Esophagus muscularis mucosa (tissue), 4 donors: ENCODE measurements around the gene DIP2C. TPM values are rescaled to one million over a fixed set of nuclear protein-coding genes. Genes with fewer than 3 reads are reported as not detected.

ENCODE experiments used
- DNase-seq: peaks from one replicate; pipeline ENCODE4 v3.0.0-alpha.2; 2017; ENCODE audit errors: extremely low spot score
- H3K27ac ChIP-seq, 4 donors: fragments of 200-600 bp; sonication (generic); replicated peaks in 1 of 4; 1 replicate in 3 of 4; 2 replicates in 1 of 4; pipeline ENCODE4 v1.5.1; 2016 to 2019; ENCODE audit warnings: mild to moderate bottlenecking in 1 of 4
- H3K27me3 ChIP-seq, 4 donors: fragments of 200-600 bp; sonication (generic); one replicate each; pipeline versions ENCODE4 v1.5.1 to v1.6.0; 2016 to 2019
- H3K36me3 ChIP-seq, 4 donors: fragments of 200-600 bp; sonication (generic); one replicate each; pipeline ENCODE4 v1.5.1; 2016 to 2019
- H3K4me1 ChIP-seq, 4 donors: fragments of 200-600 bp; sonication (generic); one replicate each; pipeline ENCODE4 v1.5.1; 2016 to 2019
- H3K4me3 ChIP-seq, 4 donors: fragments of 200-600 bp; sonication (generic); 1 replicate in 2 of 4; 2 replicates in 2 of 4; pipeline ENCODE4 v1.5.1; 2016 to 2019; ENCODE audit warnings: mild to moderate bottlenecking in 4 of 4, moderate library complexity in 1 of 4
- H3K9me3 ChIP-seq, 4 donors: fragments of 200-600 bp; sonication (generic); 1 replicate in 3 of 4; 2 replicates in 1 of 4; pipeline ENCODE4 v1.5.1; 2016 to 2019
- EP300 ChIP-seq: sonication (generic); formaldehyde crosslinking; IDR thresholded peaks from one replicate; pipeline ENCODE4 v1.6.1; 2017; ENCODE audit warnings: antibody characterized with exemption
- POLR2A ChIP-seq: fragments of 450-650 bp; IDR thresholded peaks from one replicate; pipeline ENCODE4 v1.6.1; 2017; ENCODE audit warnings: antibody characterized with exemption, moderate library complexity, mild to moderate bottlenecking, low read depth
- POLR2AphosphoS5 ChIP-seq, 2 donors: sonication (generic); formaldehyde crosslinking; IDR thresholded peaks; one replicate each; pipeline ENCODE4 v1.6.1; 2017; ENCODE audit warnings: antibody characterized with exemption in 2 of 2
- WGBS: methylation state at CpG from one replicate; pipeline ENCODE4 v1.1.5; 2018; 5-methylcytosine and 5-hydroxymethylcytosine counted together
- intact Hi-C: fragments of 100-400 bp; cut with DNase I; formaldehyde crosslinking; loops from one replicate; pipeline ENCODE4 v1.15.1; 2023
- total RNA-seq, 4 donors: library from RNA; depleted of rRNA; stranded (reverse); fragments of >200 nt; gene quantifications; one replicate each; pipeline versions ENCODE4 v1.1.0 to v1.2.1, GENCODE V29; 2016
- TF ChIP-seq, protein P1 (sequence below), 3 experiments: fragments of 200-600 bp in 2 of 3; fragments of 450-650 bp in 1 of 3; sonication (generic) in 2 of 3; IDR thresholded peaks; one replicate each; pipeline ENCODE4 v1.5.1; 2017 to 2019; ENCODE audit warnings: antibody characterized with exemption in 3 of 3, mild to moderate bottlenecking in 2 of 3, moderate library complexity in 1 of 3

The DIP2C gene
- total RNA-seq, 4 donors from 2014 or later, result 38.6 to 66.4 (median 55.7) TPM

- Histone ChIP-seq H3K27ac (no peak overlapping the region), H3K4me3 (no peak overlapping the region), H3K36me3 (no peaks in the 10 kb centered on the region), H3K27me3 (no peaks in the 10 kb centered on the region), H3K9me3 (no peaks in the 10 kb centered on the region), H3K4me1 (peaks cover 8 to 65% (median 43%) of the 10 kb centered on the region in 4 donors)
- intact Hi-C loops, result no loop called here
- WGBS, result 95% methylated on average over 21 of the region's 21 CpGs
- DNase-seq, result no peak
- TF ChIP-seq, protein P1, sequence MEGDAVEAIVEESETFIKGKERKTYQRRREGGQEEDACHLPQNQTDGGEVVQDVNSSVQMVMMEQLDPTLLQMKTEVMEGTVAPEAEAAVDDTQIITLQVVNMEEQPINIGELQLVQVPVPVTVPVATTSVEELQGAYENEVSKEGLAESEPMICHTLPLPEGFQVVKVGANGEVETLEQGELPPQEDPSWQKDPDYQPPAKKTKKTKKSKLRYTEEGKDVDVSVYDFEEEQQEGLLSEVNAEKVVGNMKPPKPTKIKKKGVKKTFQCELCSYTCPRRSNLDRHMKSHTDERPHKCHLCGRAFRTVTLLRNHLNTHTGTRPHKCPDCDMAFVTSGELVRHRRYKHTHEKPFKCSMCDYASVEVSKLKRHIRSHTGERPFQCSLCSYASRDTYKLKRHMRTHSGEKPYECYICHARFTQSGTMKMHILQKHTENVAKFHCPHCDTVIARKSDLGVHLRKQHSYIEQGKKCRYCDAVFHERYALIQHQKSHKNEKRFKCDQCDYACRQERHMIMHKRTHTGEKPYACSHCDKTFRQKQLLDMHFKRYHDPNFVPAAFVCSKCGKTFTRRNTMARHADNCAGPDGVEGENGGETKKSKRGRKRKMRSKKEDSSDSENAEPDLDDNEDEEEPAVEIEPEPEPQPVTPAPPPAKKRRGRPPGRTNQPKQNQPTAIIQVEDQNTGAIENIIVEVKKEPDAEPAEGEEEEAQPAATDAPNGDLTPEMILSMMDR (IDR thresholded peaks at IDR 0.05), result no peak
- TF ChIP-seq POLR2A (no peak), EP300 (no peak), POLR2AphosphoS5 (IDR thresholded peaks at IDR 0.05) (no peak)
Measured at GRCh38 chr10:526651-527312, 162.7 kb downstream of the DIP2C start.

DNA sequence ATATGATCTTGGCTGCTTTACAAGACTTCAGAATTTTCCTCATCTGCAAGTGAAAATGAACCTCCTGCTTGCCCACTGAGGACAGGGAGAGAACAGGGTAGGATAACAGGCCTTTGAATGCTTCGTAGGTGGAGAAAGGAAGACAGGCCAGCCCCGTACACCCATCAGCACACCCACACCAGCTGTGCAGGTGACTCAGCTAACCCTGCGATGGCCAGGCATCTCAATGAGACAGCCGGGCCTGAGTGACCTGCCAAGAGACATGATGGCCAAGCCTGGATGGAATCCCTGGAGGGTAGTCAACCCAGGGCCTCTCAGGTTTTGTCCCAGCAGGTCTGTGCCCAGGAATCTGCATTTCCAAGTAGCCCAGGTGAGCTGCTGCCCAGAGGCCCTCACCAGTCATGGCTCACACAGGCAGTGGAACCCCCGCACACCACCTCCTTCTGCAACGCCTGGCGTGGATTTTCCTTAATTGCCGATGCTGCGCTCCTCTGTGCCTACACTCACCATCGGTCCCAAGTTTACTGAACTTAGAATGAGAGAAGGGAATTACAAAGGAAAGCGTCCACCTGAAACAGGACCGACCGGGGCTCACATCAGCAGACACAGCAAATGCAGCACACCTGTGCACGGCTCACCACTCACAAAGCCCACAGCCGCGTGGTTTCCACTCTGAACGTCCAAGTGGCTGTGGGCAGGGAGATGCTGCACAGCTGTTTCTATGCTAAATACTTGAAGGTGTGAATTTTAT, 163.7 kb downstream of the DIP2C start:
- Histone ChIP-seq H3K9me3 (no peaks in the 10 kb centered on the region), H3K27me3 (no peaks in the 10 kb centered on the region), H3K27ac (no peak overlapping the region), H3K4me3 (no peak overlapping the region), H3K4me1 (peaks cover 8 to 70% (median 52%) of the 10 kb centered on the region in 4 donors), H3K36me3 (no peaks in the 10 kb centered on the region)
- WGBS, result 87% methylated on average over 17 of the region's 17 CpGs
- no peak for DNase-seq
- TF ChIP-seq POLR2AphosphoS5 (IDR thresholded peaks at IDR 0.05) (no peak), EP300 (no peak), POLR2A (no peak)
- TF ChIP-seq, protein P1 (IDR thresholded peaks at IDR 0.05), result no peak
- intact Hi-C loops, result no loop called here

DNA sequence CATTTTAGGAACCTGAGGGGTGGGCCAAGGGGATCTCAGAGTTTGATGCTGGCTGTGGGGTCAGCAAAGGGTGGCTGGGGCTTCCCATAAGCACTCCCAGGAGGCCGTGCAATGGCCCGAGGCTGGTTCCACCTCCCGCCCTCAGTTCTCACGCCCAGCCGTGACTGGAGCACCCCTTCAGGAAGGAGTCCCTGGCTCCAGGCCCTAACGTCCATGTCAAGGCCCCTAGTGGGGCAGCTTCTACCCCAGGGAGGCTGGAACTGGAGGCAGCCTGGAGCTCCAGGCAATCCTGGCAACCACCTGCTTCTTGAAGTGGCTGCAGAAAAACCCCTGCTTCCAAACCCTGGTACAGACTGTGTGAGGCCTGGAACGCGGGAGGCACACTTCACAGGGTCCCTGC, 165.5 kb downstream of the DIP2C start:
- Histone ChIP-seq H3K4me3 (no peak overlapping the region), H3K9me3 (no peaks in the 10 kb centered on the region), H3K4me1 (peaks cover 8 to 73% (median 57%) of the 10 kb centered on the region in 4 donors), H3K36me3 (no peaks in the 10 kb centered on the region), H3K27me3 (no peaks in the 10 kb centered on the region), H3K27ac (no peak overlapping the region)
- DNase-seq, result no peak
- 79% methylated on average over 2 of the region's 8 CpGs for WGBS
- intact Hi-C loops, result no loop called here
- TF ChIP-seq, protein P1 (IDR thresholded peaks at IDR 0.05), result no peak
- no peak for TF ChIP-seq POLR2AphosphoS5 (IDR thresholded peaks at IDR 0.05)
- TF ChIP-seq POLR2A, result no peak
- TF ChIP-seq EP300, result no peak

GRCh38 chr10:522350-522749, 167.1 kb downstream of the DIP2C start:
- peaks cover 8 to 81% (median 56%) of the 10 kb centered on the region in 4 donors for H3K4me1 ChIP-seq
- no peak for DNase-seq

More at GRCh38 chr10:522350-522749, 167.1 kb downstream of the DIP2C start:
- no peaks in the 10 kb centered on the region for H3K27me3 ChIP-seq
- H3K4me3 ChIP-seq, result no peak overlapping the region
- no peaks in the 10 kb centered on the region for H3K9me3 ChIP-seq
- peak overlapping the region in 2 of 4 donors; percentile 49 to 58 for H3K27ac ChIP-seq
- intact Hi-C loops, result no loop called here
- 85% methylated on average over 13 of the region's 13 CpGs for whole genome bisulfite sequencing
- H3K36me3 ChIP-seq, result no peaks in the 10 kb centered on the region
- no peak for TF ChIP-seq POLR2A
- TF ChIP-seq EP300, result no peak
- TF ChIP-seq, protein P1 (IDR thresholded peaks at IDR 0.05), result no peak
- TF ChIP-seq POLR2AphosphoS5 (IDR thresholded peaks at IDR 0.05), result no peak
